ENCODE data around the gene LYRM4.

LYRM4 gene

DNA sequence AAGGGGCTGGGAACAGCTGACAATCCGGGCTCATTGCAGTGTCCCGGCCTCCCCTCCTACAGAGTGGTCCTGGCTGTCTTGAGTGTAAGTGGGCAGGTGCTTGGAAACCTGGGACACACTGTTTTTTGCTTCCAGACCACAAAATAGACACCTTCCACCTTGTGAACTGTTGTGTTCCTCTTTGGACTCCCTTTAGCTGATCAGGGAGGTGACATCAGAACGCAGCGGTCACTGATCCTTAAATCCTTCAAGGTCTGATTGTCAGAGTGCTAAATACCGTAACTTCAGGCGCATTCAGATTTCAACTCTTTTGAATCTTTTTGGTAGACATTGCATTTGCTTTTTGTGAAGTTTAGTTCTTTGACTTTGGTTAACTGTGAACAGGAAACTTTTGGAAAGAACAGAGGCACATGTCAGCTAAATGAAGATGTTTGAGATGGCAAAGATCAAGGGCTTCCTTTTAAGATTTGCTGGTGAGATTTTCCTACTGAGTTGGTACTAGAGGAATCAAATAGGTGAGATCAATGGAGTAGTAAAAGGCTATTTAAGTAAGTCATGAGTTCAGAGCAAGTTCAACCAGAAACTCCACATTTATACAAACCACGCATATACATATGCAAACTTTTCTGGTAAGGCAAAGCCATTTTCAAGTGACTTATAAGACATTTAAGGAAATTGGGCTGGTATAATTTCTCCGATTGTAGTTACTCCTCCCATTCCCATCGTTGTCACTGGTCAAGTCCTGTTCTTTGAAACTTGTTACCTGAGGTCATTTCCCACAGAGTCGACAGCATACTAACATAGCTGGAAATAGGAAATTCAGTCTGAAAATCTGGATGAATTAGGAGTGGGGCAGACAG, 169.3 kb downstream of the LYRM4 start:
- DNase-seq: no peak

- no peak for DNase-seq
Observed at GRCh38 chr6:5090603-5091002, 170.1 kb downstream of the LYRM4 start.

GRCh38 chr6:5089481-5090438, 171.0 kb downstream of the LYRM4 start:
- DNase-seq: no peak

DNA sequence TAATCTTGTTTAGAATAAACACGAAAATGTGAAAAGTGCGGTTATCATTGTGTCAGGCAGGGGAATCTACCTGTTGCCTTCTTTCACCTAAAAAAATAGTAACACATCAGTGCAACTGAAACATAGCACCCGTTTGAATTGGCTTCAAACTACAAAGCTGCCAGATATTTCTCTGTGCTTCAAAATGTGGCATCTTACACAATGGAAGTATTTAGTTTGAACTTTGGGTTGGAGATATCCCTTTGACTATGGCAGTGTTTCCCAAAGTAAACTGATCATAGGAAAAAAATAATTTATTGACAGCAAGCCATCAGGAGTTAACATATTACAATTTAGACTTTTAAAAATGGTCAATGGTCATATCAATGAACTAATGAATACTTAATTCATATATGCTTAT, 172.0 kb downstream of the LYRM4 start:
- DNase-seq: no peak

DNA sequence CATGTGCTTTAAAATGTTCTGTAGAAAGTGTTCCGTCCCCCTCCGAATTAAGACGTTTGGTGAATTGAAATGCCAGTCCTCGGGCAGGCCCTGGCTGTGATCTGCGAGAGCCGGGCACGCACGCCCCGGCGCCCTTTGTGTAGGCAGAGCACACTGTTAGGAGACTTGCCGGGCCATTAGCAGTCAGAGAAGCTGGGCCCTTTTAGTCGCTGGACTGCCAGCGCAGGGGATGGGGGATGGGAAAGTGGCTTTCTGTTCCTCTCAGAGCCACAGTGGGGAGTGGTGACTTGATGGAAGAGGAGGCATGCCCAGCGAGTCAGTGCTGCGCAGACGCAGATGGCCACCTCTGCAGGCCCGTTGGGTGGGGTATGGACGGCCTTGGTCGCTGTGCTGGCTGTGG, 173.4 kb downstream of the LYRM4 start:
- no peak for DNase-seq

GRCh38 chr6:5086294-5086890, 174.4 kb downstream of the LYRM4 start:
- no peak for DNase-seq

DNA sequence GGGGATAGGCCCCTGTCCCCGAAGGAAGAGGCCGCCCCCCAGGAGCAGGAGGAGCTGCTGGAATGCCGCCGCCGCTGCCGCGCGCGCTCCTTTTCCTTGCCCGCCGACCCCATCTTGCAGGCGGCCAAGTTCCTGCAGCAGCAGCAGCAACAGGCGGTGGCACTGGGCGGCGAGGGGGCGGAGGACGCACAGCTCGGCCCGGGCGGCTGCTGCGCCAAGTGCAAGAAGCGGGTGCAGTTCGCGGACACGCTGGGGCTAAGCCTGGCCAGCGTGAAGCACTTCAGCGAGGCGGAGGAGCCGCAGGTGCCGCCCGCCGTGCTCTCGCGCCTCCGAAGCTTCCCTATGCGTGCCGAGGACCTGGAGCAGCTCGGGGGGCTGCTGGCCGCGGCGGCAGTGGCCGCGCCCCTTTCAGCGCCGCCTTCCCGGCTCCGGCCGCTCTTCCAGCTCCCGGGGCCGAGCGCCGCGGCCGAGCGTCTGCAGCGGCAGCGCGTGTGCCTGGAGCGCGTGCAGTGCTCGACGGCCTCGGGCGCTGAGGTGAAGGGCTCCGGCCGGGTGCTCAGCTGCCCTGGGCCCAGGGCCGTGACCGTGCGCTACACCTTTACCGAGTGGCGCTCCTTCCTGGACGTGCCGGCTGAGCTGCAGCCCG, 175.0 kb downstream of the LYRM4 start:
- no peak for DNase-seq

- no peak for DNase-seq
Observed at GRCh38 chr6:5084781-5085647, 175.7 kb downstream of the LYRM4 start, which contains the start of gene PPP1R3G. TSS of gene PPP1R3G (plus strand) at chr6:5085341. CDS start at chr6:5085486, 145 bp downstream.

DNA sequence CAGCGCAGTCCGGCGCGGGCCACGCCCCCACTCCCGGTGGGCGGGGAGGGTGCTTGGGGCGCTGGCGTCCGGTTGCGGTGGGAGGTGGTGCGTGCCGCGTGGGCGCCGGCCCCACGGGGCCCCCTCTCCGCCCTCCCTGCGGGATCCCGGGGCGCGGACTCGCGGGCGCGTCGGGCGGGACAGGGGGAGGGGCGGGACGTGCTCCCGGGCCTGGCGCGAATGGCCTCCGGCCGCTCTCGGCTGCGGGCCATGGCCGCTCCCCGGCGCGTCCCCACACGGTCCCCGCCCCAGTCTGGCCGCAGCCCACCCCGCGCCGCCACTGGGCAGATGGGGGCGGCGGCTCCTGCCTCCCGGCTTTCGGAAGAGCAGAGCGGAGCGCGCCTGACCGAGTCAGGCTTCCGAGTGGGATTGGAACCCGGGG, 176.4 kb downstream of the LYRM4 start:
- no peak for DNase-seq

DNA sequence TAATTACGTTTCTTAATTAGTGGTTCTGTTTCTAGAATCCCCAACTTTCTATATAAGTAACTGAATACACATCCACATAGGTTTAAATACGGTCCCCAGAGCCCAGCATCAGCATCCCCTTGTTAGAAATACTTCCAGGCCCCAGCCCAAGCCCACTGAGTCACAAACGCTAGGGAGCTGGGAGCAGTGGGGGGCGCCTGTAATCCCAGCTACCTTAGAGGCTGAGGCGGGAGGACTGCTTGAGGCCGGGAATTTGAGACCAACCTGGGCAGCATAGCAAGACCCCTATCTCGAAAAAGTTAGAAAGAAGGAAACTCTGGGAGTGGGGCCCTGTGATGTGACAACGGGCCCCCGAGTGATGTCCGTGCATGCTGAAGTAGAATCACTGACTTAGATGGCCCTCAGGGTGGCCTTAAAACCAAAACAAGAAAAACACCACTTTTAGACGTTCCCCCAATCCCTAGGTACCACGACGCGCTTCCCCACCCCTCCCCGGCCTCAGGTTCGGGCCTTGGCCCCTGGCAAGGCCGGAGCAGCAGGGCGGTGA, 176.9 kb downstream of the LYRM4 start:
- no peak for DNase-seq

GRCh38 chr6:5083307-5083583, 177.5 kb downstream of the LYRM4 start:
- no peak for DNase-seq

DNA sequence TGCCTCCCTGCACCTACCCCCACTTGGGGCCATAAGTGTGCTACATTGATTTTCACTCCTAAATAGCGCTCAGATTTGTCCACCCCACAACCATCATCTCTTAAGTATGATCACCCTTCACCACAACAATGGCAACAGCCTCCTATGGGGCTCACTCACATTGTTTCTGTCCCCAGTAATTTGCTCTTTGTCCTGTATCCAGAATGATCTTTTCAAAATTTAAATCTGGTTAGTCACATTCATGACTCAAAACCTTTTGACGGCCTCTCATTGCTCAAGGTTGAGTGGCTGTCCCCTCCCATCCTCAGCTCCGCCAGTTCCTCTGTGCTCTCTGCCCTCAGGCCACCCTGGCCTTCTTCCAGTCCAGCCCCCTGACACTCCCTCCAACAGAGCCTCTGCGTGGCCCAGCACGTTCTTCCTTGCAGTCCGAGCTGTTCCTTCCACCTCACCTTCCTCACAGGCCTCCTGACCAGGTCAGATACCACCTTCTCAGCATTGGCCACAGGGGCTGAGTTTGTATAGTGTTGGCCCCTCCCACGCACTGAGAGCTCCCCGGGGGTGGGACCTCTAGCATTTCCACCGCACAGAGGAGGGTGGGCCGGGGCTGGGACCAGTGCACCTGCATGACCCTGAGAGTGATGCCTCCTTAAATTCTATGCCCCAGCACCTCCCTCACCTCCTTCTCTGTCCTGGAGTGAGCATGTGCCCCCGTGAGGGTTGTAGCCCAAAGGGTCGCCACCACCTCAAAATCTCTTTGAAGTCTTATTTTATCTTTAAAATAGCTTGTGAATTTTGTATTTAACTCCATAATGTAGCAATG, 178.1 kb downstream of the LYRM4 start:
- DNase-seq: no peak

DNA sequence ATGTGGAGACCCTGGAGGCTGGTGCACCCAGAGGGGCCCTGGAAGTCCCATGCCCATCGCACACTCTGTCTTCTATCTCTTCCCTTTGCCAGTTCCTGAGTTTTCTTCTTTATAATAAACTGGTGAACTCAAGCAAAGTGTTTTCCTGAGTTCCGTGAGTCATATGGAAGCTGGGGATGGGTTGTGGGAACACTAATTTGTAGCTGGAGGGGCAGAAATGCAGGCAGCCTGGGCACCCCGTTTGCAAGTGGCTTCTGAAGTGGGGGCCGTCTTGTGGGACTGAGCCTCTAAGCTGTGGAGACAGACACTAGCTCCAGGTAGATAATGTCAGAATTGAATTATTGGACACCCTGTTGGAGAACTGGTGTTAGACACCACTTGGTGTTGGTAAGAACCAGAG, 178.8 kb downstream of the LYRM4 start:
- DNase-seq: no peak

DNA sequence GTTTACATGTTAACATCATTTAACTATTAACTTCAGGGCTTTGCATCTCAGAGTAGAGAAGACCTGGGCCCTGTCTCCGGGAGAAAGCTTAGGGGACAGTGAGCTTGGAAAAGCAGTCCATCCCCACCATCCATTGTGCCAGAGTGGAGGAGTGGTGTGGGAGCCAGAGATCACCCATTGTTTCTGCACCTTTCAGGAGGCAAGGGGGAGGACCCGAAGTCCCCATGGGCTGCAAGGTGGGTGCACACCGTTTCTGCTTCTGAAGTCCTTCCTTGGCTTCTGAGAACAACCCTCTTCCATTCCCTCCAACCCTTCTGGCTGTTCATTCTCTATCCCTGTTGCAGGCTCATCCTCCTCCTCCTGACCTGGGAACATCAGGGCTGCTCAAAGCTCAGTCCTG, 179.6 kb downstream of the LYRM4 start:
- no peak for DNase-seq

DNA sequence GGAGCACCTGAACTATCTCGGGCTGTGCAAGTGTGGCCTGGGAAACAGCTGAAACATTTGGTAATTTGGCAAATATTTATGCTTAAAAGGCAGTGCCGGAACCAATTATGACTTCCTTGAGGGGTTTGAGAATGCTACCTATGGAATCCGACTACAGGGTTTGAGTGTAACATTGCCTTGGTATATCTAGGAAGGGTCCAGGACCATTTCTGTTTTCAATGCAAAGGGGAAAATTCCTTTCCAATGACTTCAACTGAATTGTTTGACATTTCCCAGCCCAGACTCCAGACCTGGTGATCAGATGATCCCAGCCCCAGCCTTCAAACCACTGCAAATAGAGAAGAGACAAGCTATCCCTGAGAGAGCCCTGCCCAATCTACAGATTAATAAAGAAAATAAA, 180.2 kb downstream of the LYRM4 start:
- DNase-seq: no peak

DNA sequence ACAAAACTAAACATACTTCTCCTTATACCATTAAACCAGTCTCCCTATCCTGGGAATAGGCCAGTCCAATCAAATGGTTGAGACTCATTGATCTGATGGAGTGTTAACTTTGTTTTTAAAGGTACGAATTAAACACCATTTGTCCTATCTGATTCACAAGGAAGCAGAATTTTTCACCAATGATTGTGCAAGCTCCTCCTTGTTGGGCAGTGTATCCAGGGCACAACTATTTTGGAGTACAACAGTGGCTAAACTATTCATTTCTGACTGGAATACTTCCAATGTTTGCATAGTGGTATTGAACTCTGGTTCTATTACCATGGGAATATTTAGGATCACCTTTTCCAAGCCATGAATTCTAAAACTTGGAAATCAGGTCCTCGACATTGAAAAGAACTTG, 181.1 kb downstream of the LYRM4 start:
- DNase-seq: no peak

DNA sequence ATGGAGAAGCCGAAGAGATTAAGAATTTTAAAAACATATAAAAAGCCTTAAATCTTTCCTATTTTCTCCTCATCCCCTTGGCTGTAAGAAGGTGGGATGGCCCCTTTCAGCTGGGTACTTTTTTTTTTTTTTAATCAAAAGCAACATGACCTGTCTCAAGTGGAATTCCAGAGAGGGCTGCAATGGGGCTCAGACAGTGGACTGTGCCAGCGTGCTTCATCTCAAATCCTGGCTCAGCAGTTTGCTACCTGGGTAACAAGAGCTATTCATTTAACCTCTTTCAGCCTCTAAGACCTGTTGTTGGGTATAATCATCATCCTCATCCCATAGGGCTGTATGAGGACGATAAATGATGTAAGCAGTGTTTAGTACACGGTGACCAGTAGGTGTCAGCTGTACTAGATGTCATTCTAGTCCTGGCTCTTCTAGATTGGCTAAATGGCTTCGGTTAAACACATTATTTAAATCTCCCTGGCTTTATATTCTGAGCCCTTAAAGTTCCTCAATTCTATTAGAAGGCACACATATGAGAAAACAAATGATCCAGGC, 182.6 kb downstream of the LYRM4 start:
- no peak for DNase-seq

GRCh38 chr6:5076931-5077330, 183.8 kb downstream of the LYRM4 start:
- no peak for DNase-seq

DNA sequence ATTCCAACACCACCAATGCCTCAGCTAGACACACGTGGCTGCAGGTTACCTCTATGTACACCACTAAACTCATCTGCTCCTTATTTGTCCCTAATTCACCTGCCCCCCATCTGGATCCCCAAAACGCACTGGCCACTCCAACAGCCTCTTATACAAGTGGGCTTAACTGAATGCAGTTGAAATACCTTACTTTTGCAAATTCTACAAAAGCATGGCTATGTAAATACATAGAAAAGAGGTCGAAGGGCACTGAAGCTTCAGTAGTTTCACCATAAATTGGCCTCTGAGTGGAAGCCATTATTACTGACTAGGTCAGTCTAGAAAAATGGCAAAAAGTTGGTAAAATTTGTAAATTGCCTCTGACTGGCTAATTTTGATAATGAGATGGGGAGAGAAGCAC, 186.8 kb downstream of the LYRM4 start:
- DNase-seq: no peak

GRCh38 chr6:5072440-5072839, 188.3 kb downstream of the LYRM4 start:
- no peak for DNase-seq

GRCh38 chr6:5071216-5071615, 189.5 kb downstream of the LYRM4 start:
- DNase-seq: no peak
